Sciatic nerve (tissue), 2 donors: ENCODE measurements around the gene USB1. TPM values are rescaled to one million over a fixed set of nuclear protein-coding genes. Genes with fewer than 3 reads are reported as not detected.

ENCODE experiments used
- ATAC-seq: fragments of 200-7000 bp; cut with Tn5 transposase; one replicate; pipeline ENCODE4 v1.9.1; 2020; ENCODE audit warnings: mild to moderate bottlenecking, moderate library complexity
- DNase-seq: peaks from one replicate; pipeline ENCODE4 v3.0.0-alpha.2; 2020; ENCODE audit warnings: low spot score
- intact Hi-C: fragments of 100-400 bp; cut with DNase I; formaldehyde crosslinking; loops from one replicate; pipeline ENCODE4 v1.14.2; 2022
- total RNA-seq: library from RNA; stranded (reverse); fragmentation: NEBNext Ultra II Directional; extraction: Animal tissue kit (Norgen Biotek cat#: 25700); gene quantifications from one replicate; pipeline ENCODE4 v1.2.1, GENCODE V29; 2021
- donor health status: DM: no; HTN: no; CAD: no.
- donor health status: DM: no; HTN: no; CAD: no.

USB1 gene
- total RNA-seq, 1 donor from 2014 or later: 25.9 TPM

GRCh38 chr16:58054289-58054688 is 53.1 kb downstream of the USB1 start:
- intact Hi-C loops: no loop called here
- no peak for DNase-seq
- ATAC-seq: no peak

- ATAC-seq (no peak), DNase-seq (no peak)
- intact Hi-C loops: no loop called here
These were observed 55.4 kb downstream of the USB1 start for GRCh38 chr16:58056580-58056979.

GRCh38 chr16:58057121-58057520 is 55.9 kb downstream of the USB1 start:
- DNase-seq (no peak), ATAC-seq (no peak)
- intact Hi-C loops: no loop called here

- intact Hi-C loops: no loop called here
- no peak for ATAC-seq
- no peak for DNase-seq
These were observed 56.6 kb downstream of the USB1 start for GRCh38 chr16:58057784-58058183.

- DNase-seq: no peak
- intact Hi-C loops: no loop called here
- ATAC-seq: no peak
These were observed 61.6 kb downstream of the USB1 start for GRCh38 chr16:58062821-58063220.

GRCh38 chr16:58063377-58064076 is 62.3 kb downstream of the USB1 start:
- ATAC-seq (no peak), DNase-seq (no peak)
- intact Hi-C loops: no loop called here

- intact Hi-C loops: no loop called here
- ATAC-seq (no peak), DNase-seq (no peak)
These were observed 69.4 kb downstream of the USB1 start for GRCh38 chr16:58070585-58070984.

Other genes with a start within 250 kb of the USB1 start
- gene KIFC3, start 198.9 kb upstream of the USB1 start, total RNA-seq: 94.3 TPM
- not detected for gene CNGB1, start 30.3 kb upstream of the USB1 start, total RNA-seq
- 10.0 TPM for gene ZNF319, start 735 bp upstream of the USB1 start, total RNA-seq
- 44.0 TPM for gene MMP15, start 24.3 kb downstream of the USB1 start, total RNA-seq
- gene CFAP20, start 128.0 kb downstream of the USB1 start, total RNA-seq: 27.2 TPM
- gene CSNK2A2, start 196.7 kb downstream of the USB1 start, total RNA-seq: 55.1 TPM